Lower leg skin (tissue), 4 donors: ENCODE measurements around the gene FBXO15. TPM values are rescaled to one million over a fixed set of nuclear protein-coding genes. Genes with fewer than 3 reads are reported as not detected.

Experiments
- DNase-seq, 2 donors: peaks; one replicate each; pipeline ENCODE4 v3.0.0-alpha.2; 2019; ENCODE audit warnings: low spot score in 2 of 2
- H3K4me3 ChIP-seq: fragments of 200-600 bp; sonication (generic); 2 replicates; pipeline ENCODE4 v1.5.1; 2017; ENCODE audit warnings: mild to moderate bottlenecking, low read depth; ENCODE audit not compliant: poor library complexity, severe bottlenecking
- CTCF ChIP-seq, 3 donors: fragments of 450-650 bp; IDR thresholded peaks; one replicate each; pipeline ENCODE4 v1.5.1; 2016; ENCODE audit warnings: antibody characterized with exemption in 3 of 3, mild to moderate bottlenecking in 3 of 3, moderate library complexity in 2 of 3
- POLR2A ChIP-seq, 2 donors: fragments of 450-650 bp; IDR thresholded peaks; one replicate each; pipeline ENCODE4 v1.6.1; 2016 to 2017; ENCODE audit warnings: antibody characterized with exemption in 2 of 2, mild to moderate bottlenecking in 1 of 2, moderate library complexity in 1 of 2
- WGBS, 2 donors: methylation state at CpG; one replicate each; pipeline ENCODE4 v1.1.5; 2018; 5-methylcytosine and 5-hydroxymethylcytosine counted together
- intact Hi-C: fragments of 100-400 bp; cut with DNase I; formaldehyde crosslinking; loops from one replicate; pipeline ENCODE4 v1.15.0; 2023; ENCODE audit warnings: low total_unique reads
- total RNA-seq, 4 donors: library from RNA; depleted of rRNA; stranded (reverse); fragments of >200 nt; gene quantifications; one replicate each; pipeline ENCODE4 v1.1.0, GENCODE V29; 2016

FBXO15 gene
- not detected for total RNA-seq

- intact Hi-C loops = no loop called here
- TF ChIP-seq CTCF (IDR thresholded peaks at IDR 0.05) = no peak
- TF ChIP-seq POLR2A (IDR thresholded peaks at IDR 0.05) = no peak
- 1% methylated on average over 48 to 52 of the region's 58 CpGs for WGBS, 2 donors
- DNase-seq = peak; percentile 94 to 99
- H3K4me3 ChIP-seq = peak within 1 kb of the TSS; percentile 93
Measured at GRCh38 chr18:74147779-74148542, at the start of gene FBXO15, which contains the start of gene TIMM21. Gene FBXO15 (minus strand): TSS chr18:74147834. CDS start chr18:74147785, 49 bp downstream. Gene TIMM21 (plus strand): TSS chr18:74148523. CDS start chr18:74148809, 286 bp downstream.

DNA sequence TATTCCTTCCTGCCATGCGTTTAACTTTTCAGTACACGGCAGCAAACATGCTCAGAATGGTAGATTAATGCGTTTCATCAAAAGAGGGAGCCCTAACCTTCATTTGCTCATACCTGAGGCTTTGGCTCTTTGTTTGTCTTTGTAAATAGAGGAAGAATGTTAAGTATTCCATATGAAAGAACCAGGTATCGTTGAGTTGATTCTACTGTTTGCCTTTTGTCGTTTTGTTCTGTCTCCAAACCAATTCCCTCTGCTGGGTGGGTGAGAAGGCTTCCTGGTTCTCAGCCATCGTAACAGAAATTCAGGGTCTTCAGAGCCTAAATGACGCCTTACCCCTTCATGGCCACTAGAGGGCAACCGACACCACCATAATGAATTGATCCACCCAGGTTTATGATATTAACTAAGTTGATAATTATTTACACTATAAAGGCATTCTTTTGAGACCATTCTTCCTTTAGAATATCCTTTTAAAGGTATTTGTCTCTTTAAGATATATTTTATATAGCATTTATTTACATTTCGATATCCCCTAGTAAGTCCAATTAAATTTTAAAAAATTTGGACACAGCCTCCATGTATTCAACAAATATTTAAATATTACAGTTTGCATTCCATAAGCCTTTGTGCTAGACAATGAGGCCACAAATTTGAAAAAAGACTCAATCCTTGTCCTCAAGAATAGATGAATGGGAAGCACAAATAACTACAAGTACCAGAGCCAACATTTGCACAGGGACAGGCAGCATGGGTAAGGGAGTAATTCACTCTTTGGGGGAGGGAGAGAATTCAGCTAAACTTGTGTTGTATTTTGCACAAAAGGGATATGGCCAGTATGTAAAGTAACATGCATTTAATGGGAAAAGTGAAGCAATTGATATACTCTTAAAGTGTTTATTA lies 48.8 kb upstream of the FBXO15 start:
- H3K4me3 ChIP-seq = no peak overlapping the region
- intact Hi-C loops = loop anchor here (5.0 kb wide), 1 partner anchor 146 kb away; no protein-coding TSS in a partner anchor
- TF ChIP-seq CTCF (IDR thresholded peaks at IDR 0.05) (peak in 1 of 3 donors; percentile 52), POLR2A (IDR thresholded peaks at IDR 0.05) (no peak)
- 5 to 8% methylated on average over 9 of the region's 9 CpGs for WGBS, 2 donors
- DNase-seq = peak in 1 of 2 donors; percentile 29

DNA sequence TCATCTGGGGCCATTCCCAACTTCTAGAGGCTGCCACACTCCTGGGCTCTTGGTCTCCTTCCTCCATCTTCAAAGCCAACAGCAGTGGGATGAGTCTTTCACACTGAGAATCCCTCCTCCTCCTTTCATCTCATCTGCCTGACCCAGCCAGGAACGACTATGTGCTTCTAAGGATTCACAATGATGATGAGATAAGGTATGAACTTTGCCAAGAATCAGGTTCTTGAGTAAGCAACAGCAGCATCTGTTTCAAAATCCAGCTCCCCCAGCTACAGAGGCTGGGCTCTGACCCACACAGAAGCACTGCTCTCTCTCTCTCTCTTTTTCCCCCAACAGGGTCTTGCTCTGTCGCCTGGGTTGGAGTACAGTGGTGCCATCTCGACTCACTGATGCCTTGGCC lies 47.1 kb upstream of the FBXO15 start:
- no peak overlapping the region for H3K4me3 ChIP-seq
- TF ChIP-seq CTCF (IDR thresholded peaks at IDR 0.05) = no peak
- no peak for TF ChIP-seq POLR2A (IDR thresholded peaks at IDR 0.05)
- DNase-seq = no peak
- 53 to 62% methylated on average over 3 of the region's 3 CpGs for WGBS, 2 donors
- intact Hi-C loops = loop anchor here (5.0 kb wide), 1 partner anchor 148 kb away; no protein-coding TSS in a partner anchor

- intact Hi-C loops = no loop called here
- DNase-seq = no peak
- no peak overlapping the region for H3K4me3 ChIP-seq
- 87 to 88% methylated on average over 13 to 14 of the region's 14 CpGs for WGBS, 2 donors
- no peak for TF ChIP-seq POLR2A (IDR thresholded peaks at IDR 0.05)
- no peak for TF ChIP-seq CTCF (IDR thresholded peaks at IDR 0.05)
Measured at GRCh38 chr18:74191577-74191976, 43.9 kb upstream of the FBXO15 start.

DNA sequence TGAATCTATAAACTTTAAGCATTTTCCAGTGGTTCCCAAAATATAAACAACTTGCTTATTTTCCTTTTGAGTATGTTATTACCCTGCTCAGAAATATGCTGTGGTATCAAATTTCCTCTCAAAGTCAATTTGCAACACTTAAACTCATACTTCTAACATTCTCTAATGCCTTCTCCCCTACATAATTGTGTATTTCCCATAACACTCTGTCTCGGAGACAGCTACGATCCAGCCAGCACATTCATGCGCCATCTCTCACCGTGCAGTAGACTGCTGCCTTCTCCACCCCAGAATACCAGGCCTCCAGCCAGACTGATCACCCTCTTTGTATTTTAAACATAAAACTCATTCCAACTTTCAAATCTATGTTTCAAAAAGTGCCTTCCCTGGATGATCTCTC lies 42.5 kb upstream of the FBXO15 start:
- H3K4me3 ChIP-seq = no peak overlapping the region
- TF ChIP-seq POLR2A (IDR thresholded peaks at IDR 0.05) = no peak
- no peak for TF ChIP-seq CTCF (IDR thresholded peaks at IDR 0.05)
- 49 to 54% methylated on average over 4 of the region's 4 CpGs for WGBS, 2 donors
- intact Hi-C loops = no loop called here
- DNase-seq = no peak
